ENCODE results near the gene ZSCAN2. TPM values are rescaled to one million over a fixed set of nuclear protein-coding genes. Genes with fewer than 3 reads are reported as not detected.
"Not testable (repeated sequence)": the region's sequence is repeated elsewhere in the genome, so short reads cannot be mapped to it uniquely, and the experiment has no call there.

Gene ZSCAN2
- total RNA-seq (2021) (15.2 and 22.0 TPM in 2 replicates), Bru-seq, nascent RNA (percentile 66 among the genes with signal in this experiment), BruChase-seq, experiment 1, labeled RNA remaining after a 2-hour chase (percentile 64 among the genes with signal in this experiment), BruChase-seq, experiment 2, labeled RNA remaining after a 6-hour chase (percentile 61 among the genes with signal in this experiment)
- long read RNA-seq, transcript ZSCAN2-203 (3 exons, 993 nt), result major isoform, 6 of 17 reads
- long read RNA-seq, partial matches to known transcripts, result 0 of 17 reads
- long read RNA-seq, other reads (novel, unspliced or antisense), result 5 of 17 reads

GRCh38 chr15:84600687-84601554, at the start of gene ZSCAN2:
TSS of gene ZSCAN2 (plus strand) at chr15:84601009. CDS start at chr15:84603928, 2,919 bp downstream.
- Histone ChIP-seq H3K4me1 (ENCODE audit: insufficient read depth, low read length, poor library complexity, severe bottlenecking) (peaks cover 10% of the 10 kb centered on the region), H3K9me3 (ENCODE audit: low read depth, low read length, poor library complexity, severe bottlenecking) (no peaks in the 10 kb centered on the region), H3K27me3 (replicated peaks; ENCODE audit: insufficient read depth, low read depth, low read length, poor library complexity) (no peaks in the 10 kb centered on the region), H3K27ac (ENCODE audit: low read depth, low read length, poor library complexity, severe bottlenecking) (peak within 1 kb of the TSS; percentile 79), H3K4me3 (ENCODE audit: low read depth, low read length, poor library complexity, severe bottlenecking) (peak within 1 kb of the TSS; percentile 74), H3K36me3 (ENCODE audit: insufficient read depth, low read length, poor library complexity, severe bottlenecking) (peaks cover 8% of the 10 kb centered on the region)
- intact Hi-C loops (cut with micrococcal nuclease; ENCODE audit: unreplicated experiment), result loop anchor here (2.0 kb wide), 1 partner anchor 30 kb away; no protein-coding TSS in a partner anchor
- ChIA-PET POLR2A (ENCODE audit: low non-redundant PET) (interaction anchor here (0.6 kb wide), 1 partner anchor 30 kb away, joined by 3 read pairs; no protein-coding TSS in a partner anchor), CTCF (interaction anchor here (0.6 to 1.0 kb wide), 4 partner anchors 21 to 114 kb away, joined by 3 to 9 read pairs (median 4); no protein-coding TSS in a partner anchor)
- TSS peak; percentile 70 for BruUV-seq (replicated peaks)
- no peak for TF ChIP-seq EZH2 (IDR thresholded peaks at IDR 0.05; ENCODE audit: borderline replicate concordance, low read depth, low read length, poor library complexity, severe bottlenecking)
- TF ChIP-seq, protein P1, sequence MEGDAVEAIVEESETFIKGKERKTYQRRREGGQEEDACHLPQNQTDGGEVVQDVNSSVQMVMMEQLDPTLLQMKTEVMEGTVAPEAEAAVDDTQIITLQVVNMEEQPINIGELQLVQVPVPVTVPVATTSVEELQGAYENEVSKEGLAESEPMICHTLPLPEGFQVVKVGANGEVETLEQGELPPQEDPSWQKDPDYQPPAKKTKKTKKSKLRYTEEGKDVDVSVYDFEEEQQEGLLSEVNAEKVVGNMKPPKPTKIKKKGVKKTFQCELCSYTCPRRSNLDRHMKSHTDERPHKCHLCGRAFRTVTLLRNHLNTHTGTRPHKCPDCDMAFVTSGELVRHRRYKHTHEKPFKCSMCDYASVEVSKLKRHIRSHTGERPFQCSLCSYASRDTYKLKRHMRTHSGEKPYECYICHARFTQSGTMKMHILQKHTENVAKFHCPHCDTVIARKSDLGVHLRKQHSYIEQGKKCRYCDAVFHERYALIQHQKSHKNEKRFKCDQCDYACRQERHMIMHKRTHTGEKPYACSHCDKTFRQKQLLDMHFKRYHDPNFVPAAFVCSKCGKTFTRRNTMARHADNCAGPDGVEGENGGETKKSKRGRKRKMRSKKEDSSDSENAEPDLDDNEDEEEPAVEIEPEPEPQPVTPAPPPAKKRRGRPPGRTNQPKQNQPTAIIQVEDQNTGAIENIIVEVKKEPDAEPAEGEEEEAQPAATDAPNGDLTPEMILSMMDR (conservative IDR thresholded peaks at IDR 0.05; ENCODE audit: low read depth, low read length), result no peak
- peak; percentile 98 for DNase-seq (ENCODE audit: low spot score)

DNA sequence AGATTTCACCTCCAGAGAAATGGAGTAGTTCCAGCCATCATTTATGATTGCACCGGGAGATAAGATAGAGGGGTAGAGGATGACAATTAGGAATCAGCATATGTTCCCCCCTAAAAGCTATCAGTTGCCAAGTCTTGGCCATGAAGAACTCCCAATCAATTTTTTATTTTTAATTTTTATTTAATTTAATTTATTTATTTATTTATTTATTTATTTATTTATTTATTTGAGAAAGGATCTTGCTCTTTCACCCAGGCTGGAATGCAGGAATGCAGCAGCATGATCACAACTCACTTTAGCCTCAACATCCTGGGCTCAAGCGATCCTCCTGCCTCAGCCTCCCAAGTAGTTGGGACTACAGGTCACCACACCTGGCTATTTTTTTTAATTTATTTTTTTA, 49.2 kb upstream of the ZSCAN2 start:
- H3K36me3 ChIP-seq (ENCODE audit: insufficient read depth, low read length, poor library complexity, severe bottlenecking); H3K27ac ChIP-seq (ENCODE audit: low read depth, low read length, poor library complexity, severe bottlenecking); CTCF ChIA-PET; H3K27me3 ChIP-seq (replicated peaks; ENCODE audit: insufficient read depth, low read depth, low read length, poor library complexity); H3K4me1 ChIP-seq (ENCODE audit: insufficient read depth, low read length, poor library complexity, severe bottlenecking); H3K4me3 ChIP-seq (ENCODE audit: low read depth, low read length, poor library complexity, severe bottlenecking); DNase-seq (ENCODE audit: low spot score); intact Hi-C loops (cut with micrococcal nuclease; ENCODE audit: unreplicated experiment); POLR2A ChIA-PET (ENCODE audit: low non-redundant PET); BruUV-seq (replicated peaks); H3K9me3 ChIP-seq (ENCODE audit: low read depth, low read length, poor library complexity, severe bottlenecking): not testable (repeated sequence)

DNA sequence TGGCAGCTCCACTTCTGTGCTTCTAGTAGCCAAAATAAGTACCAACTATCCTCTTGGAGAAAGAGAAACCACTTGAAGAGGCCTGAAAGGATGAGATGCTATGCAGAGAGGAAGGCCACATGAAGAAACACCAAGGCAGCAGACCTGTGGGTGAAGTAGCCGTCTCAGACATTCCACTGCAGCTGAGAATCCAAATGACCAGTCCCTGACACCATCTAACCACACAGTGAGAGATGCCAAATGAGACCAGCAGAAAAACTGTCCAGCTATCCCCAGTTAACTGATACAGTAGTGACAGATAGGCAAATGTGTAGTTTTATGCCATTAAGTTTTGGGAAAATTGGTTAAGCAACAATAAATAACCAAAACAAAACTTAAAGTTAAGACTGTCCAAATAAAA, 47.9 kb upstream of the ZSCAN2 start:
- CTCF ChIA-PET, result no interaction called here
- POLR2A ChIA-PET (ENCODE audit: low non-redundant PET), result no interaction called here

GRCh38 chr15:84556690-84557089, 44.1 kb upstream of the ZSCAN2 start:
- intact Hi-C loops (cut with micrococcal nuclease; ENCODE audit: unreplicated experiment); DNase-seq (ENCODE audit: low spot score); CTCF ChIA-PET: not testable (repeated sequence)

More for the DNA sequence above, 47.9 kb upstream of the ZSCAN2 start:
- Histone ChIP-seq H3K27me3 (replicated peaks; ENCODE audit: insufficient read depth, low read depth, low read length, poor library complexity) (no peaks in the 10 kb centered on the region), H3K4me3 (ENCODE audit: low read depth, low read length, poor library complexity, severe bottlenecking) (no peak overlapping the region), H3K9me3 (ENCODE audit: low read depth, low read length, poor library complexity, severe bottlenecking) (no peaks in the 10 kb centered on the region), H3K27ac (ENCODE audit: low read depth, low read length, poor library complexity, severe bottlenecking) (no peak overlapping the region), H3K4me1 (ENCODE audit: insufficient read depth, low read length, poor library complexity, severe bottlenecking) (no peaks in the 10 kb centered on the region), H3K36me3 (ENCODE audit: insufficient read depth, low read length, poor library complexity, severe bottlenecking) (no peaks in the 10 kb centered on the region)
- DNase-seq (ENCODE audit: low spot score), result no peak
- intact Hi-C loops (cut with micrococcal nuclease; ENCODE audit: unreplicated experiment), result no loop called here
- TF ChIP-seq EZH2 (IDR thresholded peaks at IDR 0.05; ENCODE audit: borderline replicate concordance, low read depth, low read length, poor library complexity, severe bottlenecking), result no peak
- TF ChIP-seq, protein P1 (conservative IDR thresholded peaks at IDR 0.05; ENCODE audit: low read depth, low read length), result no peak
- BruUV-seq (replicated peaks), result no TSS peak

GRCh38 chr15:84568021-84568420, 32.8 kb upstream of the ZSCAN2 start:
- BruUV-seq (replicated peaks); H3K4me3 ChIP-seq (ENCODE audit: low read depth, low read length, poor library complexity, severe bottlenecking); intact Hi-C loops (cut with micrococcal nuclease; ENCODE audit: unreplicated experiment); DNase-seq (ENCODE audit: low spot score); CTCF ChIA-PET; POLR2A ChIA-PET (ENCODE audit: low non-redundant PET); H3K4me1 ChIP-seq (ENCODE audit: insufficient read depth, low read length, poor library complexity, severe bottlenecking); H3K36me3 ChIP-seq (ENCODE audit: insufficient read depth, low read length, poor library complexity, severe bottlenecking); H3K27me3 ChIP-seq (replicated peaks; ENCODE audit: insufficient read depth, low read depth, low read length, poor library complexity); H3K27ac ChIP-seq (ENCODE audit: low read depth, low read length, poor library complexity, severe bottlenecking); H3K9me3 ChIP-seq (ENCODE audit: low read depth, low read length, poor library complexity, severe bottlenecking): not testable (repeated sequence)

More at GRCh38 chr15:84556690-84557089, 44.1 kb upstream of the ZSCAN2 start:
- H3K27me3 ChIP-seq (replicated peaks; ENCODE audit: insufficient read depth, low read depth, low read length, poor library complexity); BruUV-seq (replicated peaks); H3K4me3 ChIP-seq (ENCODE audit: low read depth, low read length, poor library complexity, severe bottlenecking); POLR2A ChIA-PET (ENCODE audit: low non-redundant PET); H3K9me3 ChIP-seq (ENCODE audit: low read depth, low read length, poor library complexity, severe bottlenecking); H3K27ac ChIP-seq (ENCODE audit: low read depth, low read length, poor library complexity, severe bottlenecking); H3K4me1 ChIP-seq (ENCODE audit: insufficient read depth, low read length, poor library complexity, severe bottlenecking); H3K36me3 ChIP-seq (ENCODE audit: insufficient read depth, low read length, poor library complexity, severe bottlenecking): not testable (repeated sequence)
